Measurements from ENCODE around the gene KRT7.
"Not testable (repeated sequence)": the region's sequence is repeated elsewhere in the genome, so short reads cannot be mapped to it uniquely, and the experiment has no call there.

Gene KRT7

GRCh38 chr12:52278575-52279421 lies 45.8 kb downstream of the KRT7 start:
- DNase-seq (ENCODE audit: low spot score): peak; percentile 94

GRCh38 chr12:52279422-52280318 lies 46.6 kb downstream of the KRT7 start:
- no peak for DNase-seq (ENCODE audit: low spot score)

DNA sequence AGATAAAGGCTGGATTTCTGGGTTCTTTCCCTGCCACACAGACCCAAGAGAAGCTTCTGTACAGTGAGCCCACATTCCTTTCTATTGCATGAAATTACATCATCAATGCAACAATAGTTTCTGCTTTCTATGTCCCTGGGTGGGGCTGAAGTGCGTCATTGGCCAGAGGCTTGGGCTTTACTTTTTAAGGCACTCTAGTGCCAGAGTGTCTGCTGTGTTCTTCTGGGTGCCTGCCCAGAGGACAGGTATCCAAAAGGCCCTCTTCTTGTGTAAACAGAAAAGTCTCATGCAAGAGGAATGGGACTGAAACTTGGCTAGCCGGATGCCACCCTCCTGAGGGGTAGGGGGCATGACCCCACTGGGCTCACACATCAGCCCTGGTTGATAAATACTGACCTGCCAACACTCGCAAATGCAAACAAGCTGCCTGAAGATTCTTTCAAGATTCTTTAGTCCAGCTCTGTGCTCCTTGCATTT lies 47.3 kb downstream of the KRT7 start:
- DNase-seq (ENCODE audit: low spot score): peak; percentile 42

GRCh38 chr12:52280796-52281560 lies 47.9 kb downstream of the KRT7 start:
- peak; percentile 43 for DNase-seq (ENCODE audit: low spot score)

DNA sequence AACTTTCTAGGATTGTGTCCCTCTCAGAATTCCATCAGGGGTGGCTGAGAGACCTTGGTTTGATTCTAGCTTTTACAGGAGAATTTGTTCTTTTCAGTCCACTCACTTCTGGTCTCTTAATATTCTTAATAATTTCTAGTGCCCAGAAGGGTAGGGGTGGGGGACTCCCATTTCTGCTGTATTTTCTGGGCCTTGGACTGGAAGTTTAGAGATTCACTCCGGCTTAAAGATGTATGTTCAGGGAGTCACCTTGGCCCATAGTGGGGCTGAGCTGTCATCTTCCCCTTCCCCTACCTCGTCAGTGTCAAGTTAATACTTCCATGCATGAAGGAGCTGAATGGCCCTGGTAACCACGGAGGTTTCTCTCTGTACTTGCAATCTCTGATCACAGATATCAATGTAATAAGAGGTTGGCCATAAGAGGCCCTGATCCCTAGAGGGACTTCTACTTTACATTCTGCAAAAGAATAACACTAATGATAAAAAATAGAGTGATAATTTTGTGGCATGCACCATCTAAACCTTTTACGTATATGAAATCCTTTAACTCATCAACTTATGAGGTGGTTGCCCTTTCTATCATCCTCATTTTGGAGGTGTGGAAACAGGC lies 51.6 kb downstream of the KRT7 start:
- no peak for DNase-seq (ENCODE audit: low spot score)

- DNase-seq (ENCODE audit: low spot score): no peak
Measured at GRCh38 chr12:52285172-52285745, 52.2 kb downstream of the KRT7 start.

DNA sequence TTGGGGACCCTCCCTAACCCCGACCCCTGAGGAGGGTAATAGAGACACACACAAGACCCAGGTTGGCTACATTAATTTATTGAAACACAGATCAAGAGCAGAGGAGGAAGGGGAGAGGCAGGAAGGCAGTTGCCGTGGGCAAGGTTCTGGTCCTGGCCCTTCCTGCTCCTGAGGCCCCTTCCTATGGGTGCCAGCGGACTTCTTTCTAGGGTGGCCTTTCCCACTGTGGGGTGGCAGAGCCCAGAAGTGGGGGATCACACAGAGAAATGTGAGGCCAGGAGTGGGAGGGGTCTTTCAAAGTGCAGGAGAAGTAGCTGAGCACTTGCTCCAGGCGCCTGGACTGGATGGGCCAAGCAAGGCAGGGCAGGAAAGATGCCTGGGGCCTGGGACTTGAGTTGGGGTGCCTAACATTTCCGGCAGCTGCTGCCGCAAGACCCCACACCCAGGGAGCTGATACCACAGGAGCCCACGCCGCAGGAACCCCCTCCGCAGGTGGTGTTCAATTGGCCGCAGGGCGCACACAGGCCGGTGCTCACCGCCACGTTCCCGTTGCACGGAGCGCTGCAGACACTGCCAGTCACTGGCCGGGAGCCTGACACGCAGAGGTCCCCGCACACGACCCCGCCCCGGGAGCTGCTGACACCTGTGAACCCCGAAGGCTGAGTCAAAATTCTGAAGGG lies 52.9 kb downstream of the KRT7 start:
- DNase-seq (ENCODE audit: low spot score): peak; percentile 43

GRCh38 chr12:52286857-52287785 lies 54.1 kb downstream of the KRT7 start:
- peak; percentile 41 for DNase-seq (ENCODE audit: low spot score)

DNA sequence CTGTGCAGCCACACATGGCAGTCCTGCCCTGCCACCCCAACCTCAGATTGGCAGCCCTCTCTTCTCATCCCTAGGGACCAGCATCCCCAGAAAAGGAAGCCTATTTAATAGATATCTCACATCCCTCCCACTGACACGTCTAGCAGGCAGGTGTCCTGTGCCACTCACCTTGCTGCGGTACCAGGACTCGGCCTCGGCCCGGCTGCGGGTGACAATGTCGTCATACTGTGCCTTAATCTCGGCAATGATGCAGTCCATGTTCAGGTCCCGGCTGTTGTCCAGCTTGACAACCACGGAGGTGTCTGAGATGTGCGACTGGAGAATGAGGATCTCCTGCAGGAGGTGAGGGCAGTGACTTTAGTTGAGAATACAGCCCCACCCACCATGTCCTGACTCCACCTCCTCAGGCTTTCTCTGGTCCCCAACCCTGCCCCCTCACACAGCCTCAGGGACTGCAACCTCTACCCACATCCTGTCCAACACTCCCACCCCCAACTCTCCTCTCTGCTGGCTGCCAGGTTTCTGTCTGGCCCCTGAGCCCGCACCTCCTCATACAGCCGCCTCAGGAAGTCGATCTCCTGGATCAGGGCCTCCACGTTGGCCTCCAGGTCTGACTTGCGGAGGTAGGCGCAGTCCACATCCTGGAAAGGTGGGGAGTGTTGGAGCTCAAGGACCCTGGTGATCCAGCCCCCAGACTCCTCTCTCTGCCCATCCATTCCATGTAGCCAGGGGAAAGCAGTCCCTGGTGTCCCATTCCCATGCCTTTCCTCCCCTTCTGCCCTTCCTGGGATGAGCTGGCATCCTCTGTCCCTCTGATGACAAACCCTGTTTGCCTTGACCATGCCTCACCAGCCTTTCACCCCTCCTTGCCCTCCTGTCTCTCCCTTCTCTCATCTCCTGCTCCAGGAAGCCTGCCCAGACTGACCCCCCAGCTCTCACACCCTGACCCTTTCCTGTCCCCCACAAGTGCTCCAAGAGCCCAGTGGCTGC lies 55.1 kb downstream of the KRT7 start:
- peak; percentile 39 for DNase-seq (ENCODE audit: low spot score)

DNA sequence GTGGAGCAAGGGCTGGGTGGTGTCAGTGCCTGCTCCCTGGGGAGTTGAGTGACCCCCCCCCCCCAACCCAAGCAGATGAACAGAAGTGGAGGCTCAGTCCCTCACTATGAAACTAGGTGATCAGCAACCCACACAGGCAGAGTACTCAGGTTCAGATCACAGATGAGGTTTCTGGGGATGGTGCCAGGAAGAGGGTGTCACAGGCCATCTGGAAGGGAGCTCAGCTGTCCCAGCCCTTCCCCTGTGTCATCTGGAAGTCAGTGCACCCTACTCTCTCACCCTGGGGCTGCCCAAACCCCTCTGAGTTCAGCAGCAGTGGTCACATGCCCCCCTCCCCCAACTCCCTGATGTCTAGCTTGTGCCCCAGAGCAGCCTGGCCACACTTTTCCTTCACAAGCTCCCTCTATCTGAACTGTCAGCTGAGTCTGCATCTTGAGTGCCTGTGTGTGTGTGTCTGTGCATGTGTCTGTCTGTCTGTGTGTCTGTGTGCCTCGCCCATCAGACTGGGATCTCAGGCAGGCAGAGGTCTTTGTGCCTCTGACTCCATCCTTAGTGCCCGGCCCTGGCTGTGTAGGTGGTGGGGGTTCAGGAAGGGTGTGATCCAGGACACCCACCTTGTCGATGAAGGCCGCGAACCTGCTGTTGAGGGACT lies 57.6 kb downstream of the KRT7 start:
- not testable (repeated sequence) for DNase-seq (ENCODE audit: low spot score)

DNA sequence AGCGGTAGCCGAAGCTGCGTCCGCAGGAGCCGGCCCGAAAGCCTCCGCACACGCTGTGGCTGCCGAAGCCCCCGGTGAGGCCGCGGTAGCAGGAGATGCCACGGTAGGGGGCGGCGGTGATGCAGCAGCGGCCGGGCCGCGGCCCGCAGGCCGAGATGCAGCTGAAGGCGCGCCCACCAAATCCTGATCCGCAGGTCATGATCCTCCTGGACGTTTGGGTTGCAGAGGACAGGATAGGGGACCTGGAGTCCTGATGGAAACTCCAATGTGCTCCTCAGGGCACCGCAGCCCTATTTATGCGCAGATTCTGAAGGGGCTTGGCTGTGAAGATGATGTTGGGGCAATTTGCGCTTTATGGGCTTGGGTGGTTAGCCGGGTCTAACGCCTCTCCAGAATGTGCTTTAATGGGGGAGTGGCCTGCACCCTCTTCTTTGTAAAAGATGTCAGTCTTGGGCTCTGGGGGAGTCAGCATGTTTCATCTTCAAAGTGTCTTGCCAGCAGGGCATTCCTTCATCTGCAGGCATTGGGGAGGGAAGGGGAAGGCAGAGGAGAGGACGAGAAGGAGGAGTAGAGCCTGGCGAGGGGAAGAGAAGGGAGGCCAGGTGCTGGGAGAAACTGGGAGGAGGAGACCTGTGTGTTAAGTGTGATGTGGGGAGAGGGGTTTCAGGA lies 58.4 kb downstream of the KRT7 start, which contains the start of gene KRT81:
Gene KRT81, minus strand, starts transcription at position 268 of the 669 bp plus-strand sequence. Its CDS starts 69 bp downstream, at position 199.
- peak; percentile 45 for DNase-seq (ENCODE audit: low spot score)

DNA sequence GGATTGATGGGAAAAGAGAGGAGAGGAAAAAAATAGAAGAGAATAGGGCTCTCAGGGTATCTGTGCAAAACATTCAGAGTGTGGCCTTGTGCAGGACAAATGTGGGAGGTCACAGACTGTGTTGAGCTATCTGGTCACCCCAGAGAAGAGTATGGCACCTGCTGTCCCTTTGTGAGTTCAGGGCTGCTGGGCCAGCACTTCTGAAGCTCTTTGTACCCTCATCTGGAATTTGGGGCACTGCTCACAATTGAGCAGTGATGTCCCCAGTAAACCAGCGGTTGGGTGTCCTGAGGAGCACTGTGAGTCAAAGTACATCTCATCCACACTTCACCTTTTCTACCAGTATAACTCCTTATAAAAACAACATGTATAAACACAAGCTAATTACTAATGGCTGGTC lies 60.9 kb downstream of the KRT7 start:
- no peak for DNase-seq (ENCODE audit: low spot score)

GRCh38 chr12:52294803-52295202 lies 61.8 kb downstream of the KRT7 start:
- no peak for DNase-seq (ENCODE audit: low spot score)

- DNase-seq (ENCODE audit: low spot score): no peak
Measured at GRCh38 chr12:52295663-52296062, 62.6 kb downstream of the KRT7 start.

- no peak for DNase-seq (ENCODE audit: low spot score)
Measured at GRCh38 chr12:52296572-52297215, 63.7 kb downstream of the KRT7 start.

Measured in ecto neural progenitor cell (in vitro differentiated cells).